Large intestine (tissue), 3 donors: Measurements from ENCODE around the gene RAB3IL1. TPM values are rescaled to one million over a fixed set of nuclear protein-coding genes. Genes with fewer than 3 reads are reported as not detected.

Source experiments
- DNase-seq, 2 donors: peaks; one replicate each; pipeline versions ENCODE4 v3.0.0 to v3.0.0-alpha.2; 2013
- H3K27ac ChIP-seq: one replicate; pipeline ENCODE4 v1.5.1; 2013; ENCODE audit warnings: low read length
- H3K27me3 ChIP-seq: 2 replicates; pipeline ENCODE4 v1.6.1; 2013; ENCODE audit warnings: low read length; ENCODE audit not compliant: control insufficient read depth, insufficient read depth
- H3K36me3 ChIP-seq: 2 replicates; pipeline ENCODE4 v1.6.1; 2013; ENCODE audit warnings: low read length; ENCODE audit not compliant: control insufficient read depth, insufficient read depth
- H3K4me1 ChIP-seq: one replicate; pipeline ENCODE4 v1.6.1; 2013; ENCODE audit warnings: low read length; ENCODE audit not compliant: control insufficient read depth, insufficient read depth
- H3K4me3 ChIP-seq: one replicate; pipeline ENCODE4 v1.5.1; 2013; ENCODE audit warnings: low read length
- H3K9me3 ChIP-seq: one replicate; pipeline ENCODE4 v1.6.1; 2013; ENCODE audit warnings: mild to moderate bottlenecking, low read depth, low read length, moderate library complexity; ENCODE audit not compliant: control insufficient read depth
- WGBS: methylation state at CpG from one replicate; pipeline ENCODE4 v1.1.5; 2013; ENCODE audit warnings: low lambda C conversion rate; ENCODE audit not compliant: insufficient coverage; 5-methylcytosine and 5-hydroxymethylcytosine counted together
- polyA plus RNA-seq: library from polyadenylated mRNA; unstranded; fragments of 120-200 nt; gene quantifications from one replicate; pipeline ENCODE4 v1.2.1, GENCODE V29; 2013

Gene RAB3IL1
- polyA plus RNA-seq, 1 donor = 19.6 TPM

DNA sequence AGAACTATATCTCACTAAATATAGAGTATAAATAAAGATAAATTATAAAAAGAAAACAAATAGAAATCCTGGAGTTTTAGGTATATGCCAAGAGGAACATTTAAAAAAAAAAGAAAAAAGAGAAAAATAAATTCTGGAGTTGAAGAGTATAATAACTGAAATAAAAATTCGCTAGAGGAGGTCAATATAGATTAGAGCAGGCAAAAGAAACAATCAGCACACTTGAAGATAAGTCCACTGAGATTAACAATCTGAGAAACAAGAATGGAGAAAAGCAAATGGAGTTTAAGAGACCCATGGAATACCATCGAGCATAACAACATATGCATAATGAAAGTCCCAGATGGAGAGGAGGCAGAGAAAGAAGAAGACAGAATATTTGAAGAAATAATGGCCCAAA lies 18.5 kb upstream of the RAB3IL1 start:
- H3K27me3 ChIP-seq = no peaks in the 10 kb centered on the region
- H3K27ac ChIP-seq = no peak overlapping the region
- DNase-seq = no peak
- H3K36me3 ChIP-seq = no peaks in the 10 kb centered on the region
- peaks cover 17% of the 10 kb centered on the region for H3K9me3 ChIP-seq
- H3K4me3 ChIP-seq = no peak overlapping the region
- H3K4me1 ChIP-seq = no peaks in the 10 kb centered on the region
- WGBS = 95% methylated on average over 2 of the region's 2 CpGs

- H3K9me3 ChIP-seq = peaks cover 3% of the 10 kb centered on the region
- no peak for DNase-seq
- no peak overlapping the region for H3K27ac ChIP-seq
- H3K27me3 ChIP-seq = no peaks in the 10 kb centered on the region
- H3K36me3 ChIP-seq = no peaks in the 10 kb centered on the region
- H3K4me1 ChIP-seq = no peaks in the 10 kb centered on the region
- H3K4me3 ChIP-seq = no peak overlapping the region
- no CpG with 5 or more reads among the region's 3 CpGs for WGBS
Observed at GRCh38 chr11:61930933-61931332, 13.6 kb upstream of the RAB3IL1 start.

DNA sequence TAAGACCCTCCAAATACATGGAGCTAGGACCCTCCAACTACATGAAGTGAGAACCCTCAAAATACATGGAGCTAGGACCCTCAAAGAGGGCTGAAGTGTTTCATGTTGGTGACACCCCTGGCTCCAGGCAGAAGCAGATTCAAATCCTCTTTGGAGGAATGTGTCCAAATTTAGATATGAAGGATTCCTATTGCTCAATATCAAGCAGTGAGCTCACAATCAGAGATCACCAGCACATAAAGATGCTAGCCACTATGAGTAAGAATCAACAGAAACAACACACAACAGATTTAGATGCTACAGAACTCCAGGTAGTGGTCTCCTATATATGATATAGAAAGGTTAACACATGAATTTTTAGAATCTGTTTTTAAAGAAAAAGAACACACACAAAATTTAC lies 11.2 kb upstream of the RAB3IL1 start:
- Histone ChIP-seq H3K4me3 (no peak overlapping the region), H3K36me3 (no peaks in the 10 kb centered on the region), H3K4me1 (peaks cover 10% of the 10 kb centered on the region), H3K27ac (no peak overlapping the region), H3K9me3 (no peaks in the 10 kb centered on the region), H3K27me3 (no peaks in the 10 kb centered on the region)
- no peak for DNase-seq

GRCh38 chr11:61927501-61927900 lies 10.1 kb upstream of the RAB3IL1 start:
- no peak for DNase-seq
- WGBS = no CpG with 5 or more reads among the region's 1 CpG
- H3K27me3 ChIP-seq = no peaks in the 10 kb centered on the region
- H3K36me3 ChIP-seq = no peaks in the 10 kb centered on the region
- H3K4me1 ChIP-seq = peaks cover 21% of the 10 kb centered on the region
- H3K27ac ChIP-seq = no peak overlapping the region
- H3K4me3 ChIP-seq = no peak overlapping the region
- H3K9me3 ChIP-seq = no peaks in the 10 kb centered on the region

DNA sequence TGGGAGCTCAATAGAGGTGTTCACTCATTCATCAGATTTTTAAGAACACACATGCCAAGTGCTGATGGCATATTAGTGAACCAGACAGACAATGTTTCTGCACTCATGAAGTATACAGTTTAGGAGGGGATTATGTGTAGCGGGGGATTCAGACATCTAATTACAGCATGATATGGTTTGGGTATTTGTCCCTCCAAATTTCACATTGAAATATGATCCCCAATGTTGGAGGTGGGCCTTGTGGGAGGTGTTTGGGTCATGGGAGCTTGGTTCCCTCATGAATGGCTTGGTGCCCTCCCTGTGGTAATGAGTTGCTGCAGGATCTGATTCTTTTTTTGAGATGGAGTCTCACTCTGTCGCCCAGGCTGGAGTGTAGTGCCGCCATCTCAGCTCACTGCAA lies 8.9 kb upstream of the RAB3IL1 start:
- H3K9me3 ChIP-seq = no peaks in the 10 kb centered on the region
- WGBS = 100% methylated on average over 1 of the region's 3 CpGs
- H3K4me3 ChIP-seq = no peak overlapping the region
- H3K27ac ChIP-seq = no peak overlapping the region
- no peaks in the 10 kb centered on the region for H3K27me3 ChIP-seq
- H3K36me3 ChIP-seq = no peaks in the 10 kb centered on the region
- peaks cover 29% of the 10 kb centered on the region for H3K4me1 ChIP-seq
- no peak for DNase-seq

DNA sequence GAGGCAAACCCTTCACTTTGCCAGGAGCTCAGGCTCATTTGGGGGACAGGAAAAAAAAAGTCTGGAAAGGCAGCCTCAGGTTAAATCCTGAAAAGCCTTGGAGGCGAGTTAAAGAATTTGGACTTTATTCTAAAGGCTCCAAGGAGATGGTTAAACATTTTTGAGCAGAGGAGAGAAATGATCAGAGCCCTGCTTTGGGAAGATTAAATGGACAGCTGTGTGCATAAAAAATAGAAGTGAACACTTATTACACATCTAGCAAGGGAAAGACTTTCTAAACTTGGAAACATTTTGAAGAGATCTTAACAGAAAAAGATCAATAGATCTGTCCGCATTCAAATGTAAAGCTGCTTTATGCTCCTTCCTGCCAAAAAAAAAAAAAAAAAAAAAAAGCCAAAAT lies 8.4 kb upstream of the RAB3IL1 start:
- Histone ChIP-seq H3K27me3 (no peaks in the 10 kb centered on the region), H3K36me3 (no peaks in the 10 kb centered on the region), H3K27ac (no peak overlapping the region), H3K9me3 (no peaks in the 10 kb centered on the region), H3K4me3 (no peak overlapping the region), H3K4me1 (peaks cover 31% of the 10 kb centered on the region)
- 72% methylated on average over 2 of the region's 2 CpGs for WGBS
- DNase-seq = no peak

GRCh38 chr11:61924064-61924455 lies 6.7 kb upstream of the RAB3IL1 start:
- Histone ChIP-seq H3K4me1 (peaks cover 45% of the 10 kb centered on the region), H3K36me3 (no peaks in the 10 kb centered on the region)

DNA sequence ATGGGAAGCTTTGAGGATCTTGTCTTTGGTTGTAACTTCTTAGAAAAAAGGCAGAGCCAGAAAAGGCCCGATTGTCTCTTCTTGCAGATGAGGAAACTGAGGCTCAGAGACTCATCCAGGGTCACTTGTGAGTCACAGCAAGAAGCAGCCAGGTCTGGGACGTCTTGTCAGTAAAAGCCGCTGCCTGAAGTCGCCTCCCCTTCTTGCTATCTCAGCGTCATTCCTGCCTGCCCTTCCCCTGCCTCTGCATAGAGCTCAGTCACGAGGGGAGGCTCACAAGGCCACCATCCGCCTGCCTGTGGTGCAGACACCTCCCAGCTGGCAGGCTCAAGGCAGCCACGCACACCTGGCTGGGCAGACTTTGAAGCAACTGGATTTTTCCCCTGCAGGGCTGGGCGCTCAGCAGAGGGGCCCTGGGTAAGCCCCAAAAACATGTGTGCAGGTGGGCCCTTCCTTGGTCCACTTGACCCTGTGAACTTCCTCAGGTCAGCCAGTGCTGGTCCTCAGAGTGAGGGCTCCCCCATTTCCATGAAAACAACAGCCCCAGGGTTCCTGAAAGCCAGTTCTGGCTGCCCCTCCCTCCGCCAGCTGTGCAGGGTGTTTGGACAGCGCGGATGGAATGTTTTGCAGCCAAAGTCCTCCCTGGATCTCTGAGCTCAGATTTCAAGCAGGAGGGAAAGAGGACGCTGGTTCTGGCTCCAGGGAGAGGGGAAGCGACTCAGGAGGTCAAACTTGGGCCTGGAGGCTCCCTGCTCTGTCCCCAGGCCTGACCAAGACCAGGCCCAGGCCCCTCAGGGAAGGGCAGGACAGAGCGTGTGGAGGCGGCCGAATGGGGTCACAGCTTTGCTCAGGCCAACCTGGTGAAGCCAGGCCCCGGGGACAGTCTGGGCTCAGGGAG lies 6.0 kb upstream of the RAB3IL1 start:
- H3K4me3 ChIP-seq = no peak overlapping the region
- H3K4me1 ChIP-seq = peaks cover 46% of the 10 kb centered on the region
- no peaks in the 10 kb centered on the region for H3K9me3 ChIP-seq
- H3K36me3 ChIP-seq = no peaks in the 10 kb centered on the region
- peak; percentile 96 to 97 for DNase-seq
- no CpG with 5 or more reads among the region's 18 CpGs for WGBS
- H3K27me3 ChIP-seq = no peaks in the 10 kb centered on the region
- H3K27ac ChIP-seq = peak overlapping the region; percentile 97

More at GRCh38 chr11:61924064-61924455, 6.7 kb upstream of the RAB3IL1 start:
- DNase-seq = peak in 1 of 2 donors; percentile 24
- no peaks in the 10 kb centered on the region for H3K27me3 ChIP-seq
- H3K4me3 ChIP-seq = no peak overlapping the region
- WGBS = no CpG with 5 or more reads among the region's 6 CpGs
- peak overlapping the region; percentile 97 for H3K27ac ChIP-seq
- no peaks in the 10 kb centered on the region for H3K9me3 ChIP-seq

DNA sequence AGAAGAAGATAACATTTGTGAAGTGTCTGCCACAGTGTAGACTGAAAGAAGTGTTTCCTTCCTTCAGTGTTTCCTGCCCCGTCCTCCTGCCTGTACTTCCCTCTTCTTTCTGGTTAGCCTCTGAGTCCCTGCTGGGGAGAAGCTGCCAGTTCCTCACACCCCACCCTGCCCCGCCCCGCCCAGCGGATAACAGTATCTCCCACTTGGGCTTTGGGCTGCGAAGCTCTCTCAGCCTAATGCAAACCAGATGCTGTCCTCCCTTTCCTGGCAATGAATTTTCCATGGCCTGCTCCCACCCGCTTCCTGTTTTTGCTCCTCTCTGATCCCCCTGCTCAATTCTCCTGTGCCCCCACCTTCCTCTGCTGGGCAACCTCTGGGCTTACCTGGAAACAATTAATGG lies 5.2 kb upstream of the RAB3IL1 start:
- WGBS = no CpG with 5 or more reads among the region's 6 CpGs
- Histone ChIP-seq H3K9me3 (no peaks in the 10 kb centered on the region), H3K4me1 (peaks cover 54% of the 10 kb centered on the region), H3K36me3 (no peaks in the 10 kb centered on the region), H3K27me3 (peaks cover 4% of the 10 kb centered on the region), H3K4me3 (no peak overlapping the region), H3K27ac (peak overlapping the region; percentile 97)
- DNase-seq = peak in 1 of 2 donors; percentile 57

DNA sequence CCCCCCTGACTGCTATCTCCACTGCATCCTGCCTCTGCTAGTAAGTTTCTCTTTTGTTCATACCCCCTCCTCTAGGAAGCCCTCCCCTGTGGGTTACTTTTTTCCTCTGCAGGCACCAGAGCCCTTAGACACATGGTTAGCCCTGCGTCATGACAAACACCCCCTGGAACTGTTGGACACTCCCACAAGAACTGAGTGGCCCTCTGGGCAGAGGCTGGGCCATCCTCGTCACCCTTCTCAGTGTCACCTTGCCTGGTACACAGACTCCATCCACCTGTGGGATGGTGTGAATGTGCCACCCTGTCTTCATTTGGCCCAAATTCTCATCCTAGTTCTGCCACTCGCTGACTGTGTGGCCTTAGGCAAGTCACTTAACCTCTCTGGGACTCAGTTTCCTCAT lies 4.1 kb upstream of the RAB3IL1 start:
- Histone ChIP-seq H3K4me3 (no peak overlapping the region), H3K27ac (no peak overlapping the region), H3K9me3 (no peaks in the 10 kb centered on the region), H3K27me3 (peaks cover 4% of the 10 kb centered on the region), H3K4me1 (peaks cover 54% of the 10 kb centered on the region), H3K36me3 (no peaks in the 10 kb centered on the region)
- DNase-seq = no peak
- WGBS = no CpG with 5 or more reads among the region's 3 CpGs
